HepG2 (cell line): Measurements from ENCODE around the gene ZFAND2B. TPM values are rescaled to one million over a fixed set of nuclear protein-coding genes. Genes with fewer than 3 reads are reported as not detected.

ENCODE experiments used
- ARID2 ChIP-seq: sonication (generic); formaldehyde crosslinking; IDR thresholded peaks from 2 replicates; pipeline ENCODE4 v1.8.1; 2022; ENCODE audit warnings: mild to moderate bottlenecking, missing genetic modification reagents, borderline replicate concordance
- BATF2 ChIP-seq: sonication (generic); formaldehyde crosslinking; IDR thresholded peaks from 2 replicates; pipeline ENCODE4 v1.8.0; 2022; ENCODE audit warnings: mild to moderate bottlenecking, missing genetic modification reagents, moderate library complexity
- CBFB ChIP-seq: sonication (generic); formaldehyde crosslinking; IDR thresholded peaks from 2 replicates; pipeline ENCODE4 v1.4.0; 2020; ENCODE audit warnings: missing genetic modification reagents
- DDIT3 ChIP-seq: sonication (generic); formaldehyde crosslinking; IDR thresholded peaks from 2 replicates; pipeline ENCODE4 v1.4.0; 2020; ENCODE audit warnings: mild to moderate bottlenecking, missing genetic modification reagents
- ERF ChIP-seq: IDR thresholded peaks from 2 replicates; pipeline ENCODE4 v1.6.1; 2018; ENCODE audit warnings: missing biosample characterization, missing genetic modification reagents
- HOXD1 ChIP-seq: sonication (generic); formaldehyde crosslinking; IDR thresholded peaks from 2 replicates; pipeline ENCODE4 v1.5.0; 2020; ENCODE audit warnings: missing genetic modification reagents
- MAFG ChIP-seq: sonication (generic); formaldehyde crosslinking; IDR thresholded peaks from 2 replicates; pipeline ENCODE4 v1.5.1; 2020; ENCODE audit warnings: mild to moderate bottlenecking, missing genetic modification reagents
- PITX1 ChIP-seq: sonication (generic); formaldehyde crosslinking; IDR thresholded peaks from 2 replicates; pipeline ENCODE4 v1.5.1; 2020; ENCODE audit warnings: mild to moderate bottlenecking, missing genetic modification reagents
- PLSCR1 ChIP-seq: sonication (generic); formaldehyde crosslinking; IDR thresholded peaks from 2 replicates; pipeline ENCODE4 v1.5.0; 2020; ENCODE audit warnings: missing genetic modification reagents, mild to moderate bottlenecking, borderline replicate concordance
- SNAI1 ChIP-seq: sonication (generic); formaldehyde crosslinking; IDR thresholded peaks from 2 replicates; pipeline ENCODE4 v1.5.0; 2020; ENCODE audit warnings: mild to moderate bottlenecking, missing genetic modification reagents, borderline replicate concordance
- SNAPC2 ChIP-seq: sonication (generic); formaldehyde crosslinking; IDR thresholded peaks from 2 replicates; pipeline ENCODE4 v1.8.1; 2022; ENCODE audit warnings: mild to moderate bottlenecking, missing genetic modification reagents
- SP4 ChIP-seq: sonication (generic); formaldehyde crosslinking; IDR thresholded peaks from 2 replicates; pipeline ENCODE4 v1.8.1; 2023; ENCODE audit warnings: mild to moderate bottlenecking, missing genetic modification reagents
- SRF ChIP-seq: IDR thresholded peaks from 2 replicates; pipeline ENCODE4 v1.6.1; 2011; ENCODE audit warnings: mild to moderate bottlenecking, low read depth, low read length, moderate library complexity
- ZBTB4 ChIP-seq: sonication (generic); formaldehyde crosslinking; IDR thresholded peaks from 2 replicates; pipeline ENCODE4 v1.4.0; 2020; ENCODE audit warnings: missing genetic modification reagents, mild to moderate bottlenecking, borderline replicate concordance
- ZFP36L2 ChIP-seq: sonication (generic); formaldehyde crosslinking; IDR thresholded peaks from 2 replicates; pipeline ENCODE4 v1.4.0; 2020; ENCODE audit warnings: missing genetic modification reagents
- ZNF121 ChIP-seq: sonication (generic); formaldehyde crosslinking; IDR thresholded peaks from 2 replicates; pipeline ENCODE4 v1.5.0; 2020; ENCODE audit warnings: mild to moderate bottlenecking, missing genetic modification reagents
- ZNF234 ChIP-seq: sonication (generic); formaldehyde crosslinking; conservative IDR thresholded peaks from 2 replicates; pipeline ENCODE4 v1.5.1; 2020; ENCODE audit warnings: mild to moderate bottlenecking, missing genetic modification reagents
- ZNF235 ChIP-seq: sonication (generic); formaldehyde crosslinking; IDR thresholded peaks from 2 replicates; pipeline ENCODE4 v1.8.1; 2023; ENCODE audit warnings: mild to moderate bottlenecking, missing genetic modification reagents, borderline replicate concordance
- ZNF251 ChIP-seq: sonication (generic); formaldehyde crosslinking; IDR thresholded peaks from 2 replicates; pipeline ENCODE4 v1.9.0; 2021; ENCODE audit warnings: mild to moderate bottlenecking, missing genetic modification reagents
- ZNF292 ChIP-seq: sonication (generic); formaldehyde crosslinking; IDR thresholded peaks from 2 replicates; pipeline ENCODE4 v1.8.1; 2022; ENCODE audit warnings: mild to moderate bottlenecking, low read depth, missing genetic modification reagents, borderline replicate concordance
- ZNF432 ChIP-seq: sonication (generic); formaldehyde crosslinking; IDR thresholded peaks from 2 replicates; pipeline ENCODE4 v1.5.0; 2020; ENCODE audit warnings: missing genetic modification reagents, mild to moderate bottlenecking, borderline replicate concordance
- ZNF564 ChIP-seq: sonication (generic); formaldehyde crosslinking; IDR thresholded peaks from 2 replicates; pipeline ENCODE4 v1.8.1; 2023; ENCODE audit warnings: mild to moderate bottlenecking, missing genetic modification reagents
- ZNF674 ChIP-seq: sonication (generic); formaldehyde crosslinking; IDR thresholded peaks from 2 replicates; pipeline ENCODE4 v1.5.0; 2020; ENCODE audit warnings: low read depth, mild to moderate bottlenecking, missing genetic modification reagents
- ZNF816 ChIP-seq: sonication (generic); formaldehyde crosslinking; IDR thresholded peaks from 2 replicates; pipeline ENCODE4 v1.8.0; 2022; ENCODE audit warnings: missing genetic modification reagents, mild to moderate bottlenecking, borderline replicate concordance
- ZSCAN9 ChIP-seq: IDR thresholded peaks from 2 replicates; pipeline ENCODE4 v1.6.1; 2016; ENCODE audit warnings: borderline replicate concordance
- polyA plus RNA-seq, 8 experiments: library from polyadenylated mRNA; depleted of rRNA in 3 of 8; stranded (reverse) in 7 of 8; unstranded in 1 of 8; fragments of >200 nt; fragmentation: Illumina TruSeq in 4 of 8; extraction: Trizol in 4 of 8; gene quantifications; 2 replicates each; pipeline versions ENCODE4 v1.2.1 to v1.2.3, GENCODE V29; 2011 to 2016; ENCODE audit warnings: low read depth in 4 of 8, missing spikeins in 1 of 8, mixed read lengths in 1 of 8; ENCODE audit not compliant: insufficient read depth in 1 of 8
- total RNA-seq, 5 experiments: library from RNA; depleted of rRNA; stranded (reverse); fragments of >200 nt; fragmentation: Illumina TruSeq; extraction: Trizol; gene quantifications; 2 replicates each; pipeline ENCODE4 v1.2.3, GENCODE V29; 2016; ENCODE audit warnings: low read depth in 1 of 5

ZFAND2B gene
- total and polyA plus RNA-seq, 2 of the 13 experiments (the other 11 are each of a cell fraction or from before 2014, with no cell fraction given) = 53.3 to 115 TPM

- TF ChIP-seq PLSCR1 (CRISPR knock-in tag) = peak; percentile 91; the same call in 1 of the 2 replicates
- peak; percentile 88; the same call in 1 of the 2 replicates for TF ChIP-seq ZNF564 (CRISPR knock-in tag)
- peak; percentile 62; the same call in 1 of the 2 replicates for TF ChIP-seq ZNF816 (CRISPR knock-in tag)
- TF ChIP-seq ZNF121 (CRISPR knock-in tag) = peak; percentile 45; the same call in 1 of the 2 replicates
- TF ChIP-seq BATF2 (CRISPR knock-in tag) = peak; percentile 76; the same call in 1 of the 2 replicates
- TF ChIP-seq ZFP36L2 (CRISPR knock-in tag) = peak; percentile 40
- TF ChIP-seq ARID2 (CRISPR knock-in tag) = peak; percentile 98
- peak; percentile 65 for TF ChIP-seq HOXD1 (CRISPR knock-in tag)
- peak; percentile 88; the same call in 1 of the 2 replicates for TF ChIP-seq ZSCAN9
- TF ChIP-seq ERF (CRISPR knock-in tag) = peak; percentile 87
- no peak for TF ChIP-seq ZNF674
- peak; percentile 85; the same call in 1 of the 2 replicates for TF ChIP-seq DDIT3 (CRISPR knock-in tag)
- peak; percentile 99 for TF ChIP-seq SNAI1
- no peak for TF ChIP-seq ZNF234 (CRISPR knock-in tag)
- TF ChIP-seq CBFB = peak; percentile 93
- peak; percentile 73; the same call in 1 of the 2 replicates for TF ChIP-seq PITX1 (CRISPR knock-in tag)
- TF ChIP-seq ZNF251 (CRISPR knock-in tag) = 0 out of 2 replicates have a peak, but pooled peaks have one; percentile 86
- no peak for TF ChIP-seq ZNF292
- TF ChIP-seq SRF = no peak
- TF ChIP-seq SP4 = peak; percentile 98
- no peak for TF ChIP-seq MAFG (CRISPR knock-in tag)
- TF ChIP-seq ZBTB4 = peak; percentile 48; the same call in 1 of the 2 replicates
- TF ChIP-seq ZNF432 (CRISPR knock-in tag) = no peak
- TF ChIP-seq SNAPC2 (CRISPR knock-in tag) = peak; percentile 99
- peak; percentile 99 for TF ChIP-seq ZNF235 (CRISPR knock-in tag)
Measured at GRCh38 chr2:219218732-219219701, 12.4 kb downstream of the ZFAND2B start, which contains the start of gene ABCB6 (continued).
